ENCODE data around the gene KLHL2.

KLHL2 gene

GRCh38 chr4:165319030-165319429, 111.7 kb downstream of the KLHL2 start:
- TF ChIP-seq CTCF (IDR thresholded peaks at IDR 0.05; ENCODE audit: insufficient read depth, missing control alignments): no peak
- FAIRE-seq (no peak), DNase-seq (ENCODE audit: insufficient read length, low spot score) (no peak)

- TF ChIP-seq CTCF (IDR thresholded peaks at IDR 0.05; ENCODE audit: insufficient read depth, missing control alignments): no peak
- no peak for FAIRE-seq
- no peak for DNase-seq (ENCODE audit: insufficient read length, low spot score)
These were observed 112.1 kb downstream of the KLHL2 start for GRCh38 chr4:165319509-165319908.

GRCh38 chr4:165324236-165324917, 117.0 kb downstream of the KLHL2 start:
- FAIRE-seq: no peak

GRCh38 chr4:165324918-165325304, 117.5 kb downstream of the KLHL2 start:
- no peak for TF ChIP-seq CTCF (IDR thresholded peaks at IDR 0.05; ENCODE audit: insufficient read depth, missing control alignments)
- DNase-seq (ENCODE audit: insufficient read length, low spot score) (no peak), FAIRE-seq (no peak)

More at GRCh38 chr4:165324236-165324917, 117.0 kb downstream of the KLHL2 start:
- DNase-seq (ENCODE audit: insufficient read length, low spot score): no peak
- TF ChIP-seq CTCF (IDR thresholded peaks at IDR 0.05; ENCODE audit: insufficient read depth, missing control alignments): no peak

- DNase-seq (ENCODE audit: insufficient read length, low spot score) (no peak), FAIRE-seq (peak; percentile 29)
- no peak for TF ChIP-seq CTCF (IDR thresholded peaks at IDR 0.05; ENCODE audit: insufficient read depth, missing control alignments)
These were observed 118.6 kb downstream of the KLHL2 start for GRCh38 chr4:165325732-165326512.

GRCh38 chr4:165326831-165327210, 119.5 kb downstream of the KLHL2 start:
- no peak for FAIRE-seq
- no peak for DNase-seq (ENCODE audit: insufficient read length, low spot score)
- no peak for TF ChIP-seq CTCF (IDR thresholded peaks at IDR 0.05; ENCODE audit: insufficient read depth, missing control alignments)

All from D721Med (cell line).